Measurements from ENCODE around the gene CIP2A. TPM values are rescaled to one million over a fixed set of nuclear protein-coding genes. Genes with fewer than 3 reads are reported as not detected.

CIP2A gene
- total and polyA plus RNA-seq, 2 of the 13 experiments (the other 11 are each of a cell fraction or from before 2014, with no cell fraction given), result 7.8 to 36.9 TPM

- TF ChIP-seq ZNF205 (CRISPR knock-in tag; IDR thresholded peaks at IDR 0.05), result no peak
Measured at GRCh38 chr3:108503722-108504121, 85.5 kb downstream of the CIP2A start (continued).

DNA sequence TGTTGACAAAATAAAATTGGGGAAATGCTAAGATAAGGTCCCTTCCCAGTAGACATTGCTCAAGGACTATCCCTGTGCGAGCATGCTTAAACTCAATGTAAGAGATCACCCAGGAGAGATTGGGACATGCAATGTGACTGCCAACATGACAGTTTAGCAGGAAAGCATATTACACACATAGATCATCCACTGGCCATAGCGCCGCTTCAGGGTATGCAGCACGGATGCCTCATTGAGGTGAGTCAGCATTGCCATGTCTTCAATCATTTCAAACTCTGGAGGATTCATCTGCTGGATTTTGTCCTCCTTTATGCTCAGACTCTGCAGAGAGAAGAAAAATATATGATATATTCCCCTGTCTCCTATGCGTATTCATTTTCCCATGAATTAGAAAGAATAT, 87.7 kb downstream of the CIP2A start:
- FAIRE-seq, result no peak
- Histone ChIP-seq H3K4me3 (replicated peaks in 1 of 3; ENCODE audit: insufficient read depth in 1 of 3, low read depth in 2 of 3, low read length in 3 of 3) (no peak overlapping the region), H3K9me3 (ENCODE audit: low read length) (no peaks in the 10 kb centered on the region), H3K4me1 (ENCODE audit: insufficient read depth, low read length) (no peaks in the 10 kb centered on the region), H3K36me3 (replicated peaks in 1 of 2; ENCODE audit: control insufficient read depth in 1 of 2, insufficient read depth in 2 of 2, low read length in 2 of 2) (no peaks in the 10 kb centered on the region), H3K27me3 (ENCODE audit: control insufficient read depth in 1 of 2, insufficient read depth in 2 of 2, low read length in 2 of 2) (no peaks in the 10 kb centered on the region; a peak in 2 of 5 replicates), H2AFZ (ENCODE audit: low read length) (no peak overlapping the region), H4K20me1 (ENCODE audit: insufficient read depth, low read length) (no peaks in the 10 kb centered on the region), H3K4me2 (ENCODE audit: low read depth, low read length) (no peak overlapping the region), H3K27ac (ENCODE audit: extremely low read length, insufficient read depth, low read length) (no peak overlapping the region), H3K79me2 (ENCODE audit: insufficient read depth, low read length) (no peaks in the 10 kb centered on the region), H3K9ac (ENCODE audit: insufficient read depth, low read depth, low read length) (no peak overlapping the region)
- TF ChIP-seq MATR3 (CRISPR knock-in tag; IDR thresholded peaks at IDR 0.05), result no peak
- no peak for TF ChIP-seq ZNF891 (CRISPR knock-in tag; IDR thresholded peaks at IDR 0.05)
- no peak for TF ChIP-seq ZNF441 (CRISPR knock-in tag; IDR thresholded peaks at IDR 0.05; ENCODE audit: borderline replicate concordance)
- TF ChIP-seq SMAD1 (CRISPR knock-in tag; IDR thresholded peaks at IDR 0.05; ENCODE audit: borderline replicate concordance, low read depth), result no peak
- TF ChIP-seq RBAK (CRISPR knock-in tag; IDR thresholded peaks at IDR 0.05), result no peak
- WGBS (ENCODE audit: low lambda C conversion rate), result 56% methylated on average over 5 of the region's 5 CpGs
- no TSS peak for BruUV-seq (replicated peaks)
- no peak for ATAC-seq
- POLR2A ChIA-PET, result no interaction called here
- intact Hi-C loops (cut with micrococcal nuclease; ENCODE audit: unreplicated experiment) (no loop called here), in situ Hi-C loops (cut with HindIII; ENCODE audit: extremely low pct_ligation_motif_present, low pct_unique_long_range_greater_than_20kb) (no loop called here)
- no peak for DNase-seq (ENCODE audit: low spot score)
- CTCF ChIA-PET (ENCODE audit: low intra/inter-chr PET ratio, low total read pairs), result no interaction called here

GRCh38 chr3:108500728-108501127, 88.5 kb downstream of the CIP2A start:
- H3K36me3 ChIP-seq (replicated peaks in 1 of 2; ENCODE audit: control insufficient read depth in 1 of 2, insufficient read depth in 2 of 2, low read length in 2 of 2), result no peaks in the 10 kb centered on the region
- H3K4me3 ChIP-seq (replicated peaks in 1 of 3; ENCODE audit: insufficient read depth in 1 of 3, low read depth in 2 of 3, low read length in 3 of 3), result no peak overlapping the region
- H2AFZ ChIP-seq (ENCODE audit: low read length), result no peak overlapping the region
- FAIRE-seq (no peak), ATAC-seq (no peak), DNase-seq (ENCODE audit: low spot score) (no peak)
- ChIA-PET CTCF (ENCODE audit: low intra/inter-chr PET ratio, low total read pairs) (no interaction called here), POLR2A (no interaction called here)
- no peaks in the 10 kb centered on the region for H4K20me1 ChIP-seq (ENCODE audit: insufficient read depth, low read length)
- H3K79me2 ChIP-seq (ENCODE audit: insufficient read depth, low read length), result no peaks in the 10 kb centered on the region
- H3K4me1 ChIP-seq (ENCODE audit: insufficient read depth, low read length), result no peaks in the 10 kb centered on the region
- no peaks in the 10 kb centered on the region; a peak in 1 of 5 replicates for H3K27me3 ChIP-seq (ENCODE audit: control insufficient read depth in 1 of 2, insufficient read depth in 2 of 2, low read length in 2 of 2)
- 0% methylated on average over 1 of the region's 1 CpG for WGBS (ENCODE audit: low lambda C conversion rate)
- H3K27ac ChIP-seq (ENCODE audit: extremely low read length, insufficient read depth, low read length), result no peak overlapping the region
- intact Hi-C loops (cut with micrococcal nuclease; ENCODE audit: unreplicated experiment) (no loop called here), in situ Hi-C loops (cut with HindIII; ENCODE audit: extremely low pct_ligation_motif_present, low pct_unique_long_range_greater_than_20kb) (no loop called here)
- no peak overlapping the region for H3K4me2 ChIP-seq (ENCODE audit: low read depth, low read length)
- no peak overlapping the region for H3K9ac ChIP-seq (ENCODE audit: insufficient read depth, low read depth, low read length)
- BruUV-seq (replicated peaks), result no TSS peak
- H3K9me3 ChIP-seq (ENCODE audit: low read length), result no peaks in the 10 kb centered on the region
- TF ChIP-seq PAWR (CRISPR knock-in tag; IDR thresholded peaks at IDR 0.05; ENCODE audit: borderline replicate concordance) (no peak), ZNF557 (CRISPR knock-in tag; IDR thresholded peaks at IDR 0.05) (no peak), TEF (CRISPR knock-in tag; IDR thresholded peaks at IDR 0.05) (no peak), ZNF143 (CRISPR knock-in tag; IDR thresholded peaks at IDR 0.05) (no peak), ZNF800 (CRISPR knock-in tag; IDR thresholded peaks at IDR 0.05) (no peak), PHB2 (IDR thresholded peaks at IDR 0.05; ENCODE audit: partially characterized antibody) (no peak), ZFYVE20 (CRISPR knock-in tag; IDR thresholded peaks at IDR 0.05; ENCODE audit: borderline replicate concordance, low read depth) (no peak), RBFOX2 (IDR thresholded peaks at IDR 0.05; ENCODE audit: low read depth, low read length) (no peak)
- TF ChIP-seq, protein P1, sequence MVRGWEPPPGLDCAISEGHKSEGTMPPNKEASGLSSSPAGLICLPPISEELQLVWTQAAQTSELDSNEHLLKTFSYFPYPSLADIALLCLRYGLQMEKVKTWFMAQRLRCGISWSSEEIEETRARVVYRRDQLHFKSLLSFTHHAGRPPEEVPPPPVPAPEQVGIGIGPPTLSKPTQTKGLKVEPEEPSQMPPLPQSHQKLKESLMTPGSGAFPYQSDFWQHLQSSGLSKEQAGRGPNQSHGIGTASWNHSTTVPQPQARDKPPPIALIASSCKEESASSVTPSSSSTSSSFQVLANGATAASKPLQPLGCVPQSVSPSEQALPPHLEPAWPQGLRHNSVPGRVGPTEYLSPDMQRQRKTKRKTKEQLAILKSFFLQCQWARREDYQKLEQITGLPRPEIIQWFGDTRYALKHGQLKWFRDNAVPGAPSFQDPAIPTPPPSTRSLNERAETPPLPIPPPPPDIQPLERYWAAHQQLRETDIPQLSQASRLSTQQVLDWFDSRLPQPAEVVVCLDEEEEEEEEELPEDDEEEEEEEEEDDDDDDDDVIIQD (CRISPR knock-in tag; IDR thresholded peaks at IDR 0.05; ENCODE audit: low read depth), result no peak
